Panc1 (cell line): ENCODE data around the gene DLGAP1.

Experiments used
- POLR2AphosphoS5 ChIP-seq: IDR thresholded peaks from 2 replicates; pipeline ENCODE4 v1.6.1; 2012; ENCODE audit warnings: mild to moderate bottlenecking, low read depth, low read length, moderate library complexity
- TCF7L2 ChIP-seq: IDR thresholded peaks from 2 replicates; pipeline ENCODE4 v1.6.1; 2011; ENCODE audit warnings: mild to moderate bottlenecking, low read depth, low read length, inconsistent platforms
- TF ChIP-seq, protein P1 (sequence below): fragments of 450-650 bp; IDR thresholded peaks from 2 replicates; pipeline ENCODE4 v1.5.1; 2017; ENCODE audit warnings: mild to moderate bottlenecking

DNA sequence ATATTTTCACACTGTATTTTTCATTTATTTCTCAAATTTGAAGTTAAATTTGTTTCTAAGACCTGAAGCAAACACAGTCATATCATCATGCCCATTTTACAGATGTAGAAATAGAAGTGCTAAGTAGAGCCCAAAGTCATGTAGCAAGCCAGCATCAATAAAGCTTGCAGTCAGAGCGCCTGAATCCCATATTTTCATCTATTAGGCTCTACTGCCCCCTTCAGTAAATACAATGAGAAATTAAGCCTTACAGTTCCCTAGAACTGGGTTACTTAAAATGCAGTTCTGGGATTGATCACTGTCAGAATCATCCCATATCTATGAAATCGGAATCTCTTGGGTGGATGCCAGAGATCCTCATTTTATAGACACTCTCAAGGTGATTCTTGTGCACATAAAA is 585.3 kb downstream of the DLGAP1 start:
- TF ChIP-seq TCF7L2: no peak
- TF ChIP-seq POLR2AphosphoS5: no peak
- TF ChIP-seq, protein P1, sequence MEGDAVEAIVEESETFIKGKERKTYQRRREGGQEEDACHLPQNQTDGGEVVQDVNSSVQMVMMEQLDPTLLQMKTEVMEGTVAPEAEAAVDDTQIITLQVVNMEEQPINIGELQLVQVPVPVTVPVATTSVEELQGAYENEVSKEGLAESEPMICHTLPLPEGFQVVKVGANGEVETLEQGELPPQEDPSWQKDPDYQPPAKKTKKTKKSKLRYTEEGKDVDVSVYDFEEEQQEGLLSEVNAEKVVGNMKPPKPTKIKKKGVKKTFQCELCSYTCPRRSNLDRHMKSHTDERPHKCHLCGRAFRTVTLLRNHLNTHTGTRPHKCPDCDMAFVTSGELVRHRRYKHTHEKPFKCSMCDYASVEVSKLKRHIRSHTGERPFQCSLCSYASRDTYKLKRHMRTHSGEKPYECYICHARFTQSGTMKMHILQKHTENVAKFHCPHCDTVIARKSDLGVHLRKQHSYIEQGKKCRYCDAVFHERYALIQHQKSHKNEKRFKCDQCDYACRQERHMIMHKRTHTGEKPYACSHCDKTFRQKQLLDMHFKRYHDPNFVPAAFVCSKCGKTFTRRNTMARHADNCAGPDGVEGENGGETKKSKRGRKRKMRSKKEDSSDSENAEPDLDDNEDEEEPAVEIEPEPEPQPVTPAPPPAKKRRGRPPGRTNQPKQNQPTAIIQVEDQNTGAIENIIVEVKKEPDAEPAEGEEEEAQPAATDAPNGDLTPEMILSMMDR: peak; percentile 60; the same call in 1 of the 2 replicates
